GM12873 (cell line): Measurements from ENCODE around the gene ACTR10.
A peak's percentile ranks its signal among the peaks of the same experiment; 100 is the strongest.

Experiments used
- TF ChIP-seq, protein P1 (sequence below): IDR thresholded peaks from 2 replicates; pipeline ENCODE4 v1.5.1; 2012; ENCODE audit warnings: low read depth, mild to moderate bottlenecking, moderate library complexity, low read length, control low read depth; ENCODE audit not compliant: insufficient read depth; ENCODE audit errors: missing control alignments

The ACTR10 gene

GRCh38 chr14:58199726-58200479, at the start of gene ACTR10:
Gene ACTR10 (plus strand): TSS chr14:58200149. CDS start chr14:58200218, 69 bp downstream.
- TF ChIP-seq, protein P1, sequence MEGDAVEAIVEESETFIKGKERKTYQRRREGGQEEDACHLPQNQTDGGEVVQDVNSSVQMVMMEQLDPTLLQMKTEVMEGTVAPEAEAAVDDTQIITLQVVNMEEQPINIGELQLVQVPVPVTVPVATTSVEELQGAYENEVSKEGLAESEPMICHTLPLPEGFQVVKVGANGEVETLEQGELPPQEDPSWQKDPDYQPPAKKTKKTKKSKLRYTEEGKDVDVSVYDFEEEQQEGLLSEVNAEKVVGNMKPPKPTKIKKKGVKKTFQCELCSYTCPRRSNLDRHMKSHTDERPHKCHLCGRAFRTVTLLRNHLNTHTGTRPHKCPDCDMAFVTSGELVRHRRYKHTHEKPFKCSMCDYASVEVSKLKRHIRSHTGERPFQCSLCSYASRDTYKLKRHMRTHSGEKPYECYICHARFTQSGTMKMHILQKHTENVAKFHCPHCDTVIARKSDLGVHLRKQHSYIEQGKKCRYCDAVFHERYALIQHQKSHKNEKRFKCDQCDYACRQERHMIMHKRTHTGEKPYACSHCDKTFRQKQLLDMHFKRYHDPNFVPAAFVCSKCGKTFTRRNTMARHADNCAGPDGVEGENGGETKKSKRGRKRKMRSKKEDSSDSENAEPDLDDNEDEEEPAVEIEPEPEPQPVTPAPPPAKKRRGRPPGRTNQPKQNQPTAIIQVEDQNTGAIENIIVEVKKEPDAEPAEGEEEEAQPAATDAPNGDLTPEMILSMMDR = no peak

- TF ChIP-seq, protein P1 = no peak
These were observed 49.6 kb upstream of the ACTR10 start for GRCh38 chr14:58150243-58150805.

GRCh38 chr14:58151133-58152013, 48.6 kb upstream of the ACTR10 start:
- TF ChIP-seq, protein P1 = no peak

DNA sequence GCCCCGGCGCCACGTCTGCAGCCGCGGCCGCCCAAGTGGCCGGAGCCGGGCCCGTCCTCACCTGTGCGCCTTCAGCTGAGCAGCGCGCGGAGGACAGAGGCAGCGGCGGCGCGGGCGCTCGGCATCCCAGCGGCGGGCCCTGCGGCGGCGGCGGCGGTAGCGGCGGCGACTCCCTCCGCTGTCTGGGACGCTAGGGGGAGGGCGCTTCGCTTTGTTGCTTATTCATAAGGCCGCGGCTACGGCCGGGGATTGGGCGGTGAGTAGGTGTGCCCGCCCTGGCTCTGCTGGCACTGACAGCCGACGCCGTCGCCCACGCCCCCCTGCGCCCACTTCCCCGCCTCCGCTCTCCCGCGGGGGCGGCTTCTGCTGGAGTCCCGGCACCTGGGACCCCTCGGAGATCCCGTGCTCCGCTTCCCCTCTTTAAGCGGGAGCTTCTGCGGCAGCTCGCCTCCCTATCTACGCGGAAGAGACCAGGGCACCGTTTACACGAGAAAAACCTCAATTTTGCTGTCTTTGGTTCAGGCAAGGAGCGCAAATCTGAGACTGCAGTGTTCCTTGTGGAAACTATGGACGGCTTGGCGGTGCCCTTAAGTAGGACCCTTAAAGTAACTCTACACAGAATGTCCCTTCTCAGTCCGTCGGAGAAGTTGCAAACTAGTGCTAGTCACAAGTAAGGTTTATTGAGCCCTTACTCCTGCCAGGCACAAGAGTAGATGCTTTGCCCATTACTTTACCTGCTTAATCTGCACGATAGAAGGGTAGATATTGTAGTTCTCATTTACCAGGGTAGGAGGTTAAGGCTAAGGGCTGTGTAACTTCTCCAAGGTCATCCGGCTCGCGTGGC, 47.7 kb upstream of the ACTR10 start, which contains the start of gene ARMH4:
TSS of gene ARMH4 (minus strand) at position 200 of the 844 bp plus-strand sequence. CDS start 12,855 bp downstream, outside the sequence.
- TF ChIP-seq, protein P1 = no peak

- TF ChIP-seq, protein P1 = no peak
These were observed 39.4 kb upstream of the ACTR10 start for GRCh38 chr14:58160561-58160960.

- TF ChIP-seq, protein P1 = peak; percentile 94
These were observed 33.7 kb upstream of the ACTR10 start for GRCh38 chr14:58166005-58166983.
